Suppressor macrophage treated with lipopolysaccharide for 1 hour (primary cell): ENCODE results near the gene LAMTOR2.
A peak's percentile ranks its signal among the peaks of the same experiment; 100 is the strongest.

Experiments used
- DNase-seq, 3 donors: peaks; one replicate each; pipeline ENCODE4 v3.0.0-alpha.2; 2020 to 2022

The LAMTOR2 gene

GRCh38 chr1:156076609-156077429, 22.2 kb downstream of the LAMTOR2 start:
- DNase-seq, result peak in 1 of 3 donors; percentile 34

GRCh38 chr1:156077430-156077760, 22.8 kb downstream of the LAMTOR2 start:
- no peak for DNase-seq

GRCh38 chr1:156078728-156079127, 24.1 kb downstream of the LAMTOR2 start:
- DNase-seq, result no peak

GRCh38 chr1:156079762-156080161, 25.2 kb downstream of the LAMTOR2 start:
- no peak for DNase-seq

GRCh38 chr1:156080241-156080862, 25.8 kb downstream of the LAMTOR2 start:
- DNase-seq, result no peak

- no peak for DNase-seq
Observed at GRCh38 chr1:156080863-156081179, 26.2 kb downstream of the LAMTOR2 start.

GRCh38 chr1:156081180-156081916, 26.8 kb downstream of the LAMTOR2 start:
- DNase-seq, result no peak

GRCh38 chr1:156081917-156082308, 27.3 kb downstream of the LAMTOR2 start:
- DNase-seq, result no peak

GRCh38 chr1:156082309-156083091, 27.9 kb downstream of the LAMTOR2 start, which contains the start of gene MEX3A:
Gene MEX3A (minus strand): TSS chr1:156082465. CDS start chr1:156081998, 467 bp downstream.
- peak; percentile 60 to 83 (median 73) for DNase-seq

- DNase-seq, result peak in 1 of 3 donors; percentile 39
Observed at GRCh38 chr1:156083800-156084790, 29.5 kb downstream of the LAMTOR2 start.

- peak in 1 of 3 donors; percentile 38 for DNase-seq
Observed at GRCh38 chr1:156086256-156086662, 31.7 kb downstream of the LAMTOR2 start.

- no peak for DNase-seq
Observed at GRCh38 chr1:156089704-156090103, 35.1 kb downstream of the LAMTOR2 start.

GRCh38 chr1:156090138-156090839, 35.7 kb downstream of the LAMTOR2 start:
- DNase-seq, result peak; percentile 87 to 88 (median 88)

GRCh38 chr1:156090840-156091188, 36.2 kb downstream of the LAMTOR2 start:
- peak; percentile 86 to 93 (median 90) for DNase-seq

- DNase-seq, result no peak
Observed at GRCh38 chr1:156091610-156092009, 37.0 kb downstream of the LAMTOR2 start.

GRCh38 chr1:156095906-156096508, 41.4 kb downstream of the LAMTOR2 start:
- DNase-seq, result peak in 2 of 3 donors; percentile 44 to 47

GRCh38 chr1:156096640-156097391, 42.2 kb downstream of the LAMTOR2 start:
- peak; percentile 86 to 92 (median 89) for DNase-seq

GRCh38 chr1:156097499-156098178, 43.1 kb downstream of the LAMTOR2 start:
- DNase-seq, result peak; percentile 62 to 71 (median 71)

- DNase-seq, result no peak
Observed at GRCh38 chr1:156098784-156099183, 44.2 kb downstream of the LAMTOR2 start.
